ENCODE measurements around the gene KIF1A.

KIF1A gene

DNA sequence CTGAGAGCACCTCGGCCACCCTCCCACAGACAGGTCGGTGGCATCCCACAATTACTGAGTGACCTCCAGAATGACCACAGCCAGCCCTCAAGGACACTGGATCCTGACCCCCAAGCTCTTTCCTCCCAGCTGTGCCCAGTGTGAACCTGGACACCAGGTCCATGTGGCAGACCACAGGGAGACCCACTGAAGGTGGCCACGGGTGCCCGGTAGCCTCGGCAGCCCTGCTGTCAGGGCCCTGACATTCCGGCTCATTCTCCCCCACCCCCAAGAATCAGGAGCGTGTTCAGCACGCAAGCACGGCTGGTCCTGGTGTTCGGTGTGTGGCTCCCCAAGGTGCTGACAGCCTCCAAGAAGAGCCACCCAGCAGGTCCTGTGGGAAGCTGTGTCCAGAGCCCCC, 95.6 kb downstream of the KIF1A start:
- TF ChIP-seq SIN3A (IDR thresholded peaks at IDR 0.05; ENCODE audit: borderline replicate concordance, insufficient read depth, low read length) (no peak), FOXP2 (optimal IDR thresholded peaks at IDR 0.05; ENCODE audit: borderline replicate concordance, extremely low read depth, extremely low read length, insufficient read depth) (no peak), TAF1 (IDR thresholded peaks at IDR 0.05; ENCODE audit: borderline replicate concordance, insufficient read depth, low read length) (no peak)
- TF ChIP-seq, protein P1, sequence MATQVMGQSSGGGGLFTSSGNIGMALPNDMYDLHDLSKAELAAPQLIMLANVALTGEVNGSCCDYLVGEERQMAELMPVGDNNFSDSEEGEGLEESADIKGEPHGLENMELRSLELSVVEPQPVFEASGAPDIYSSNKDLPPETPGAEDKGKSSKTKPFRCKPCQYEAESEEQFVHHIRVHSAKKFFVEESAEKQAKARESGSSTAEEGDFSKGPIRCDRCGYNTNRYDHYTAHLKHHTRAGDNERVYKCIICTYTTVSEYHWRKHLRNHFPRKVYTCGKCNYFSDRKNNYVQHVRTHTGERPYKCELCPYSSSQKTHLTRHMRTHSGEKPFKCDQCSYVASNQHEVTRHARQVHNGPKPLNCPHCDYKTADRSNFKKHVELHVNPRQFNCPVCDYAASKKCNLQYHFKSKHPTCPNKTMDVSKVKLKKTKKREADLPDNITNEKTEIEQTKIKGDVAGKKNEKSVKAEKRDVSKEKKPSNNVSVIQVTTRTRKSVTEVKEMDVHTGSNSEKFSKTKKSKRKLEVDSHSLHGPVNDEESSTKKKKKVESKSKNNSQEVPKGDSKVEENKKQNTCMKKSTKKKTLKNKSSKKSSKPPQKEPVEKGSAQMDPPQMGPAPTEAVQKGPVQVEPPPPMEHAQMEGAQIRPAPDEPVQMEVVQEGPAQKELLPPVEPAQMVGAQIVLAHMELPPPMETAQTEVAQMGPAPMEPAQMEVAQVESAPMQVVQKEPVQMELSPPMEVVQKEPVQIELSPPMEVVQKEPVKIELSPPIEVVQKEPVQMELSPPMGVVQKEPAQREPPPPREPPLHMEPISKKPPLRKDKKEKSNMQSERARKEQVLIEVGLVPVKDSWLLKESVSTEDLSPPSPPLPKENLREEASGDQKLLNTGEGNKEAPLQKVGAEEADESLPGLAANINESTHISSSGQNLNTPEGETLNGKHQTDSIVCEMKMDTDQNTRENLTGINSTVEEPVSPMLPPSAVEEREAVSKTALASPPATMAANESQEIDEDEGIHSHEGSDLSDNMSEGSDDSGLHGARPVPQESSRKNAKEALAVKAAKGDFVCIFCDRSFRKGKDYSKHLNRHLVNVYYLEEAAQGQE (IDR thresholded peaks at IDR 0.05; ENCODE audit: insufficient read depth in 1 of 2, low read depth in 2 of 2, low read length in 2 of 2) = no peak

DNA sequence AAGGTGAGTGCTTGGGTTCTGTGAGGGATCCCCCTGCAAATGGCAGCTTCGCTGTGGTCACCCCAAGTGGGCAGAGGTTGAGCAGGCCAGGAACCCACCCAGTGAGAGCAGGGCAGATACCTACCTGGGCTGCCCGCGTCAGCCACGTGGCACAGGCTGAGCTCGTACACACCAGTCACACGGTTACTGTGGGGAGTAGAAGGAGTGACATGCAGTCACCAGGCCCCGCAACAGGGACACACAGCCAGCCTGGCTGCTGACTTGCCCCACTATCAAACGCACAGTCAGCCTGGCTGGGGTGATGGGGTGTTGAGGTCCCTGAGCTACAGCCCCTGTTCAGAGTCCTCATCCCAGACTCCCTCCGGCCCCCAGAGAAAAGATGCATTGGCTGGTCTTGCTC, 96.2 kb downstream of the KIF1A start:
- TF ChIP-seq SIN3A (IDR thresholded peaks at IDR 0.05; ENCODE audit: borderline replicate concordance, insufficient read depth, low read length) = no peak
- no peak for TF ChIP-seq POLR2AphosphoS5 (IDR thresholded peaks at IDR 0.05; ENCODE audit: low read depth, low read length)
- TF ChIP-seq, protein P1 (IDR thresholded peaks at IDR 0.05; ENCODE audit: insufficient read depth in 1 of 2, low read depth in 2 of 2, low read length in 2 of 2) = no peak
- no peak for TF ChIP-seq TAF1 (IDR thresholded peaks at IDR 0.05; ENCODE audit: borderline replicate concordance, insufficient read depth, low read length)

DNA sequence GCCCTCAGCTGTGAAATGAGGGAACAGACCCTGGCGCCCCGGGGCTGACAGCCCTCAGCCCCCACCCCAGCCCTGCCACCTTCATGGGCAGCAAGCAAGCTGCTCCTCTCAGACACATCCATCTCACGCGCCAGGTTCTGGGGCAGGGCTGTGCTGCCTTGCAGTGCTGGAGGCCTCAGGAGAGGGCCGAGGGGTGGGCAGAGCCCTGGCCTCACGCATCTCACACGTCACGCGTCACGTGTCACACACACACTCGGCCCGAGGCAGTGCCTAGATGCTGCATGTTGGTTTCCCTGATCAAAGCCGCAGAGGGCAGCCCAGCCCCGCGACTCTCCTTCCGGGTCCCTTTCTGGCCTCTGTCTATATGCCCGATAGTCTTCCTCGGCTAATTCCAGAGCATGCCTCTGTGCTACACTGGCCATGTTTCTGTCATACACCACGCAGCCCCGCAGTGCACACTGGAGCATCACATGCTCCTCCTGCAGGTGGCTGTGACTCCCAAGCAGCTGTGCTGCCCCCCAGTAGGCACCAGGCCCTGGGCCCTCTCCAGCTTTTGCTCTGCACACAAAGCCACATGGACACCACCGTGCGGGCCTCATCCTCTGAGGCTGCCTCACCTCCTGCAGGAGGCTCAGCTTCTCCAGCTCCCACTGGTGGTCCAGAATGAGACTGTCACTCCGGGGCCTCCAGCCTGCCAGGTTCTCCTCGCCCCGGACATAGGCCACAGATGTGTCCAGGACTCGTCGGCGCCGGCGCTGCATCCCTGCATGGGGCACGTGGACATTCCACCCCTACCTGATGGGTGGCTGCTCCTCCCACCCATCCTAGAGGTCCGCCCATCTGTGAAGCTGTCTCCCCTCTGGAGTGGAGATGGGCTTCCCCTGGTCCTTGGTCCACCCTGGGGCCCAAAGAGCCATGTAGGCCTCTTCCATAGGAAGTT, 97.0 kb downstream of the KIF1A start:
- no peak for TF ChIP-seq TAF1 (IDR thresholded peaks at IDR 0.05; ENCODE audit: borderline replicate concordance, insufficient read depth, low read length)
- TF ChIP-seq, protein P1 (IDR thresholded peaks at IDR 0.05; ENCODE audit: insufficient read depth in 1 of 2, low read depth in 2 of 2, low read length in 2 of 2) = no peak
- TF ChIP-seq FOXP2 (optimal IDR thresholded peaks at IDR 0.05; ENCODE audit: borderline replicate concordance, extremely low read depth, extremely low read length, insufficient read depth) = no peak
- no peak for TF ChIP-seq SIN3A (IDR thresholded peaks at IDR 0.05; ENCODE audit: borderline replicate concordance, insufficient read depth, low read length)
- TF ChIP-seq POLR2AphosphoS5 (IDR thresholded peaks at IDR 0.05; ENCODE audit: low read depth, low read length) = no peak

DNA sequence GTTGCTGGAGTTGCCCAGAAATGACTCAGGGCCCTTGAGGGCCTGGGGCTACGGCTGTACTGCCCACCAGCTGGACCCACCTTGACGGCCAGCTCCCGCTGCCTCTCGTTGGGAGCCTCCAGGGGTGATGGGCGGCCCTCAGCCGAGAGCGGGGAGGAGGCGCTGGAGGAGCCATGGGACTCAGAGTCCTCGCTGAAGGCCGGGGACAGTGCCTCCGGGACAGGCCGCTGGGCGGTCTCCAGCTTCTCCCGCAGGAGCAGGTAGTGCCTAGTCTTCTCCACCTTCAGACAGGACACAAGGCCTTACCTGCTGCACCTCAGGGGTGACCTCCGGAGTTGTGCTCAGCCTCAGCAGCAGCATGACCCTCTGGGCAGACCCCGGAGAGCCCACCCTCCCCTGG, 97.6 kb downstream of the KIF1A start:
- TF ChIP-seq TAF1 (IDR thresholded peaks at IDR 0.05; ENCODE audit: borderline replicate concordance, insufficient read depth, low read length) (no peak), POLR2AphosphoS5 (IDR thresholded peaks at IDR 0.05; ENCODE audit: low read depth, low read length) (no peak), SIN3A (IDR thresholded peaks at IDR 0.05; ENCODE audit: borderline replicate concordance, insufficient read depth, low read length) (no peak), FOXP2 (optimal IDR thresholded peaks at IDR 0.05; ENCODE audit: borderline replicate concordance, extremely low read depth, extremely low read length, insufficient read depth) (no peak)
- TF ChIP-seq, protein P1 (IDR thresholded peaks at IDR 0.05; ENCODE audit: insufficient read depth in 1 of 2, low read depth in 2 of 2, low read length in 2 of 2) = no peak
